ENCODE measurements around the gene DIS3L2.

The DIS3L2 gene

GRCh38 chr2:232235716-232236115, 274.2 kb downstream of the DIS3L2 start:
- TF ChIP-seq, protein P1, sequence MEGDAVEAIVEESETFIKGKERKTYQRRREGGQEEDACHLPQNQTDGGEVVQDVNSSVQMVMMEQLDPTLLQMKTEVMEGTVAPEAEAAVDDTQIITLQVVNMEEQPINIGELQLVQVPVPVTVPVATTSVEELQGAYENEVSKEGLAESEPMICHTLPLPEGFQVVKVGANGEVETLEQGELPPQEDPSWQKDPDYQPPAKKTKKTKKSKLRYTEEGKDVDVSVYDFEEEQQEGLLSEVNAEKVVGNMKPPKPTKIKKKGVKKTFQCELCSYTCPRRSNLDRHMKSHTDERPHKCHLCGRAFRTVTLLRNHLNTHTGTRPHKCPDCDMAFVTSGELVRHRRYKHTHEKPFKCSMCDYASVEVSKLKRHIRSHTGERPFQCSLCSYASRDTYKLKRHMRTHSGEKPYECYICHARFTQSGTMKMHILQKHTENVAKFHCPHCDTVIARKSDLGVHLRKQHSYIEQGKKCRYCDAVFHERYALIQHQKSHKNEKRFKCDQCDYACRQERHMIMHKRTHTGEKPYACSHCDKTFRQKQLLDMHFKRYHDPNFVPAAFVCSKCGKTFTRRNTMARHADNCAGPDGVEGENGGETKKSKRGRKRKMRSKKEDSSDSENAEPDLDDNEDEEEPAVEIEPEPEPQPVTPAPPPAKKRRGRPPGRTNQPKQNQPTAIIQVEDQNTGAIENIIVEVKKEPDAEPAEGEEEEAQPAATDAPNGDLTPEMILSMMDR (IDR thresholded peaks at IDR 0.05) = no peak

- TF ChIP-seq, protein P1 (IDR thresholded peaks at IDR 0.05) = no peak
These were observed 274.7 kb downstream of the DIS3L2 start for GRCh38 chr2:232236200-232236599.

- TF ChIP-seq, protein P1 (IDR thresholded peaks at IDR 0.05) = no peak
These were observed 276.0 kb downstream of the DIS3L2 start for GRCh38 chr2:232237464-232237863.

- TF ChIP-seq, protein P1 (IDR thresholded peaks at IDR 0.05) = no peak
These were observed 276.6 kb downstream of the DIS3L2 start for GRCh38 chr2:232238108-232238507.

DNA sequence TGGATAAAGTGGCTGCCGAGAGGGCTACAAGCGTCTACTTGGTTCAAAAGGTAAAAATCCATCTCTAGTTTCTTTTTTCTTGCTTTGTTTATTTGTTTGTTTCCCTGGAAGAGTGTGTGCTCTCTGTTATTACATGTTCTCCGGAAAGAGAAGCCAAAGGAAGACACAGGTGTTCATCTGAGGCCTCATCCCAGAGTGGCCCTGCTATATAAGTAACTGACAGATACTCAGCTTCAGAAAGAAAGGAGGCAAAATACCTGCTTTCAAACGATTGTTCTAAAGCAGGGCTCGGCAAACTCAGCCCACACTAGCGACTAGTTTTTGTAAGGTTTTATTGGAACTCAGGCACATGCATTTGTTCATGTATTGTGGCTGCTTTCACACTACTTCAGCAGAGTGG, 277.1 kb downstream of the DIS3L2 start:
- TF ChIP-seq, protein P1 (IDR thresholded peaks at IDR 0.05) = no peak

DNA sequence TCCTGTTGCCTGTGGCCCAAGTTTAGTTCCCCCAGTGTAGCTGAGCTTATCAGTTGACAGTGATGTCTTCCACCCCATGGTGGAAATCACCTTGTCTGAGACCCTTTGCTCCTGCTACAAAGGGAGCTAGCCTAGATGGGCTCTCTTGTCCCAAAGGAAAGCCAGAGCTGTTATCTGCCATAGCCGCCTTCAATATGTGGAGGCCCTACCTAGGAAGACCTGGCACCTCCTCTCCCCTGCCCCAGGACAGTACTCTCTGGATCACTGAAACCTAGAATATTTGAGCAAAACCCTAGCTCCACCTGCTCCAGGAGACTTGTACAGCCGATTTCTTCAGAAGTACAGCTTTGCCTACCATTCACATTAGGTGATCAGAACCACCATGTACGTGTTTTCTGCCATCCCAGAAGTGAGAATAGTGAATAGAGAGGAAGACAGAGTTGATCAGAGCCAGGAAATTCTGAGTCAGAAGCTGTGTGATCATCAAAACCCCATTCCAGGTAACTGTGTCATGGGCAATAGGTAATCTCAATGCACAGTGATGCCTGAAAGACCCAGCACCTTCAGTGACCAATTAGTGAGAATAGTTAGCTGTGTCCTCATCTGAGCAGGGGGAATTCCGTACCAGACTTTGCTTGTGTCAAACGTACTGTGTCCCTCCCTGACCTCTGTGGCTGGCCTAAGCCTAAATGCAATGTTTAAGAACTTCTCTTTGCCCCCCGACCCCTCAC, 278.6 kb downstream of the DIS3L2 start:
- TF ChIP-seq, protein P1 (IDR thresholded peaks at IDR 0.05) = no peak

DNA sequence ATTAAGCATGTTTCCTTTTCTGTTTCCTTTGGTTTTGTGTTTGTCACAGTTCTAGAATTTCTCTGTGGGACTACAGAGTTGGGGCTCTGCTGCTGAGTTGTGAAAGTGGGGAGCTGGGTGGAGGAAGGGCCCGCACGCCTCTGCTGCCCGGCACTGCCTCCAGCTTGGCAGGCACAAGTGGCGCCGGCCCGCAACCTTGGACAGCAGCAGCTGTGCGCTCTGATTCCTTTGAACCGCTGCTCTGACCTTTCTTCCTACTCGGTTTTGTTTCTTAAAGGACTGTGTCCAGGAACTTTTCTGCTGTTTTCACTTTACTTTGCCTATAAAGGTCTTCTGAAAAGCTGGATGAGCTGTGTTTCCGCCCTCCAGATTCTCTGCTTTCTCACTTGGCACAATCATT, 279.4 kb downstream of the DIS3L2 start:
- TF ChIP-seq, protein P1 (IDR thresholded peaks at IDR 0.05) = no peak

GRCh38 chr2:232242316-232242715, 280.8 kb downstream of the DIS3L2 start:
- TF ChIP-seq, protein P1 (IDR thresholded peaks at IDR 0.05) = no peak
